ENCODE data around the gene SCAMP2. TPM values are rescaled to one million over a fixed set of nuclear protein-coding genes. Genes with fewer than 3 reads are reported as not detected.

The SCAMP2 gene
- total RNA-seq, 1 experiment from 2014 or later, result 94.4 TPM

DNA sequence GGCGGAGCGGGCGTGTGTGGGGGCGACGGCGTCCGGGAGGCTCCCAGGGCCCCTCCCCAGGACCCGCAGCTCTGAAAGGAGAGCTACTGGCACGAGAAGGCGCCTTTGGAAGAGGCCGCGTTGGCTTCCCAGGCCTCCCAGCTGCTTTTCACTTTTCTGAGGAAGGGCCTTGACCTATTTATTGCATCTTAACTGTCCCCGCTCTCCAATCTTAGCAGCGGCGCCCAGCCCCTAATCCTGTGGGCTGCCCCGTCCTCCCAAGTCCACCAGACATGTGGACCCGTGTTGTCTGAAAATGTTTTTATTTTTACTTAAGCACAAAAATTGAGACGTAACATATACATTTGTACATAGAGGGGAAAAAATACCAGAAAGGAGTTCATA, 29.7 kb downstream of the SCAMP2 start:
- Histone ChIP-seq H3K27ac (ENCODE audit: low read depth, low read length, poor library complexity, severe bottlenecking) (peak overlapping the region; percentile 78), H3K36me3 (ENCODE audit: insufficient read depth, low read length, poor library complexity, severe bottlenecking) (peaks cover 12% of the 10 kb centered on the region), H3K9me3 (ENCODE audit: low read depth, low read length, poor library complexity, severe bottlenecking) (no peaks in the 10 kb centered on the region), H3K27me3 (replicated peaks; ENCODE audit: insufficient read depth, low read depth, low read length, poor library complexity) (no peaks in the 10 kb centered on the region), H3K4me1 (ENCODE audit: insufficient read depth, low read length, poor library complexity, severe bottlenecking) (peaks cover 8% of the 10 kb centered on the region), H3K4me3 (ENCODE audit: low read depth, low read length, poor library complexity, severe bottlenecking) (peak overlapping the region; percentile 98)
- no peak for DNase-seq (ENCODE audit: low spot score)
- ChIA-PET POLR2A (ENCODE audit: low non-redundant PET) (no interaction called here), CTCF (interaction anchor here (0.9 kb wide), 1 partner anchor 58 kb away, joined by 3 read pairs; no protein-coding TSS in a partner anchor)
- TF ChIP-seq, protein P1, sequence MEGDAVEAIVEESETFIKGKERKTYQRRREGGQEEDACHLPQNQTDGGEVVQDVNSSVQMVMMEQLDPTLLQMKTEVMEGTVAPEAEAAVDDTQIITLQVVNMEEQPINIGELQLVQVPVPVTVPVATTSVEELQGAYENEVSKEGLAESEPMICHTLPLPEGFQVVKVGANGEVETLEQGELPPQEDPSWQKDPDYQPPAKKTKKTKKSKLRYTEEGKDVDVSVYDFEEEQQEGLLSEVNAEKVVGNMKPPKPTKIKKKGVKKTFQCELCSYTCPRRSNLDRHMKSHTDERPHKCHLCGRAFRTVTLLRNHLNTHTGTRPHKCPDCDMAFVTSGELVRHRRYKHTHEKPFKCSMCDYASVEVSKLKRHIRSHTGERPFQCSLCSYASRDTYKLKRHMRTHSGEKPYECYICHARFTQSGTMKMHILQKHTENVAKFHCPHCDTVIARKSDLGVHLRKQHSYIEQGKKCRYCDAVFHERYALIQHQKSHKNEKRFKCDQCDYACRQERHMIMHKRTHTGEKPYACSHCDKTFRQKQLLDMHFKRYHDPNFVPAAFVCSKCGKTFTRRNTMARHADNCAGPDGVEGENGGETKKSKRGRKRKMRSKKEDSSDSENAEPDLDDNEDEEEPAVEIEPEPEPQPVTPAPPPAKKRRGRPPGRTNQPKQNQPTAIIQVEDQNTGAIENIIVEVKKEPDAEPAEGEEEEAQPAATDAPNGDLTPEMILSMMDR (conservative IDR thresholded peaks at IDR 0.05; ENCODE audit: low read depth, low read length), result peak; percentile 31; the same call in 1 of the 2 replicates
- TF ChIP-seq EZH2 (IDR thresholded peaks at IDR 0.05; ENCODE audit: borderline replicate concordance, low read depth, low read length, poor library complexity, severe bottlenecking), result no peak
- TSS peak; percentile 96 for BruUV-seq (replicated peaks)
- intact Hi-C loops (cut with micrococcal nuclease; ENCODE audit: unreplicated experiment), result loop anchor here (5.0 kb wide), 1 partner anchor 59 kb away; no protein-coding TSS in a partner anchor

DNA sequence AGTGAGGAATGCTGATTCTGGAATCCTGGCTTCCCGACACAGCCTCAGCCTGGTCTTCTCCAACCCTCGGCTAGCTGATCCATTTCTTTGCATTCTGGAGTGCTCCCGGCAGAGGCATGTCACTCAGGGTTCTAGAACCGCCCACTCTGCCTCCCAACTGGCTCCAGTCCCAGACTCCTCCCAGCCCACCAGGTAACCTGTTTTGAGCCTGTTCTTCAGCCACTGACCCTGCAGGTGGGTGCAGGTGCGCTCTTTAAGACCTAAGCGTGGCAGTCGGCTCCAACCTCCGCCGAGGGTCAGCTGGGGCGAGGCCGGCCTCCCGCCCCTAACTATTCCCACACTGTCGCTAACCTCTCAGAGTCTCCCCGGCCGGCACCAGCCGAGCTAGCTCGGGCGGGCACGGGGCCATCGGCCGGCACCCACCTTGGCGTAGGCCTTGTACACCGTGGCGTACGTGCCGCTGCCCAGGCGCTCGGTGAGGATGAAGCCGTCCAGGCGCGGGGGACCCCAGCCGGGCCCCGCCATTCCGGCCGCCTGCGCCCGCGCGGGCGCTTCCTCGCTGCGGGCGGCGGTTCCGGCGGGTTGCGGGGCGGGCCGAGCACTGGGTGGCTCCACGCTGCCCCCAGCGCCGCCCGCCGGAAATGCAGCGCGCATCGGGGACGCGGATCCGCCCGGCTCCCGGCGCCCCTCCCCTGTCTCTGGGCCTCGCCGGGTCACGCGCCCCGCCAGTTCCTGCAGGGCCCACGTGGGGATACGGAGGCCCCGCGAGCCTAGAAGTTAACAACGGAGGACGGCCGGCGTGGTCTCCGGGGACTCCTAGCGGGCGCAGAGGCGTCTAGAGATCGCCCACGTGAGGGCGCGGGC, 30.4 kb downstream of the SCAMP2 start, which contains the start of gene ULK3:
Gene ULK3 (minus strand): TSS at position 576 of the 864 bp plus-strand sequence. CDS start 51 bp downstream, at position 525.
- Histone ChIP-seq H3K36me3 (ENCODE audit: insufficient read depth, low read length, poor library complexity, severe bottlenecking) (peaks cover 8% of the 10 kb centered on the region), H3K27me3 (replicated peaks; ENCODE audit: insufficient read depth, low read depth, low read length, poor library complexity) (no peaks in the 10 kb centered on the region), H3K4me3 (ENCODE audit: low read depth, low read length, poor library complexity, severe bottlenecking) (peak within 1 kb of the TSS; percentile 98), H3K27ac (ENCODE audit: low read depth, low read length, poor library complexity, severe bottlenecking) (peak within 1 kb of the TSS; percentile 86), H3K9me3 (ENCODE audit: low read depth, low read length, poor library complexity, severe bottlenecking) (no peaks in the 10 kb centered on the region), H3K4me1 (ENCODE audit: insufficient read depth, low read length, poor library complexity, severe bottlenecking) (peaks cover 8% of the 10 kb centered on the region)
- BruUV-seq (replicated peaks), result no TSS peak
- peak; percentile 94 for DNase-seq (ENCODE audit: low spot score)
- POLR2A ChIA-PET (ENCODE audit: low non-redundant PET), result no interaction called here
- intact Hi-C loops (cut with micrococcal nuclease; ENCODE audit: unreplicated experiment), result loop anchor here (5.0 kb wide), 1 partner anchor 59 kb away; no protein-coding TSS in a partner anchor
- CTCF ChIA-PET, result interaction anchor here (0.6 to 0.9 kb wide), 3 partner anchors 37 to 530 kb away, joined by 3 to 8 read pairs (median 3); no protein-coding TSS in a partner anchor
- TF ChIP-seq, protein P1 (conservative IDR thresholded peaks at IDR 0.05; ENCODE audit: low read depth, low read length), result peak; percentile 60
- TF ChIP-seq EZH2 (IDR thresholded peaks at IDR 0.05; ENCODE audit: borderline replicate concordance, low read depth, low read length, poor library complexity, severe bottlenecking), result no peak

- ChIA-PET CTCF (interaction anchor here (0.6 to 1.0 kb wide), 2 partner anchors 38 to 60 kb away, joined by 3 to 8 read pairs; no protein-coding TSS in a partner anchor), POLR2A (ENCODE audit: low non-redundant PET) (interaction anchor here (0.5 kb wide), 1 partner anchor 13 kb away, joined by 3 read pairs; no protein-coding TSS in a partner anchor)
- peaks cover 8% of the 10 kb centered on the region for H3K36me3 ChIP-seq (ENCODE audit: insufficient read depth, low read length, poor library complexity, severe bottlenecking)
- H3K9me3 ChIP-seq (ENCODE audit: low read depth, low read length, poor library complexity, severe bottlenecking), result no peaks in the 10 kb centered on the region
- H3K4me1 ChIP-seq (ENCODE audit: insufficient read depth, low read length, poor library complexity, severe bottlenecking), result peaks cover 8% of the 10 kb centered on the region
- TF ChIP-seq EZH2 (IDR thresholded peaks at IDR 0.05; ENCODE audit: borderline replicate concordance, low read depth, low read length, poor library complexity, severe bottlenecking), result no peak
- TF ChIP-seq, protein P1 (conservative IDR thresholded peaks at IDR 0.05; ENCODE audit: low read depth, low read length), result no peak
- peak overlapping the region; percentile 98 for H3K4me3 ChIP-seq (ENCODE audit: low read depth, low read length, poor library complexity, severe bottlenecking)
- no TSS peak for BruUV-seq (replicated peaks)
- intact Hi-C loops (cut with micrococcal nuclease; ENCODE audit: unreplicated experiment), result loop anchor here (5.0 kb wide), 1 partner anchor 60 kb away; no protein-coding TSS in a partner anchor
- DNase-seq (ENCODE audit: low spot score), result no peak
- peak overlapping the region; percentile 86 for H3K27ac ChIP-seq (ENCODE audit: low read depth, low read length, poor library complexity, severe bottlenecking)
- no peaks in the 10 kb centered on the region for H3K27me3 ChIP-seq (replicated peaks; ENCODE audit: insufficient read depth, low read depth, low read length, poor library complexity)
Measured at GRCh38 chr15:74841891-74842373, 31.2 kb downstream of the SCAMP2 start.
